Heart right ventricle (tissue), 16 donors: ENCODE measurements around the gene COL5A1. TPM values are rescaled to one million over a fixed set of nuclear protein-coding genes. Genes with fewer than 3 reads are reported as not detected.

ENCODE experiments used
- ATAC-seq, 8 donors: fragments of 200-7000 bp; cut with Tn5 transposase; one replicate each; pipeline ENCODE4 v1.9.1; 2020; ENCODE audit warnings: mild to moderate bottlenecking in 8 of 8, moderate library complexity in 8 of 8, moderate number of reproducible peaks in 1 of 8
- DNase-seq, 2 donors: peaks; one replicate each; pipeline ENCODE4 v3.0.0-alpha.2; 2020
- H3K27ac ChIP-seq, 10 donors: fragments of 200-600 bp; sonication (generic) in 2 of 10; one replicate each; pipeline versions ENCODE4 v1.5.0 to v1.8.0; 2020 to 2022; ENCODE audit warnings: mild to moderate bottlenecking in 3 of 10
- H3K27me3 ChIP-seq, 7 donors: fragments of 200-600 bp; one replicate each; pipeline ENCODE4 v1.8.0; 2021 to 2022; ENCODE audit warnings: mild to moderate bottlenecking in 2 of 7
- H3K36me3 ChIP-seq, 9 donors: fragments of 200-600 bp; sonication (generic) in 1 of 9; one replicate each; pipeline versions ENCODE4 v1.5.0 to v1.8.0; 2020 to 2022; ENCODE audit warnings: mild to moderate bottlenecking in 2 of 9
- H3K4me1 ChIP-seq, 9 donors: fragments of 200-600 bp; sonication (generic) in 1 of 9; one replicate each; pipeline versions ENCODE4 v1.5.0 to v1.8.0; 2020 to 2022; ENCODE audit warnings: mild to moderate bottlenecking in 4 of 9
- H3K4me3 ChIP-seq, 10 donors: fragments of 200-600 bp; sonication (generic) in 2 of 10; one replicate each; pipeline versions ENCODE4 v1.5.0 to v1.8.0; 2020 to 2022; ENCODE audit warnings: mild to moderate bottlenecking in 7 of 10, moderate library complexity in 2 of 10
- H3K9me3 ChIP-seq, 11 donors: fragments of 200-600 bp in 10 of 11; sonication (generic) in 2 of 11; one replicate each; pipeline versions ENCODE4 v1.5.0 to v1.8.0; 2013 to 2022; ENCODE audit warnings: mild to moderate bottlenecking in 2 of 11, control low read depth in 1 of 11, moderate library complexity in 1 of 11
- WGBS, 2 donors: extraction: QIAGEN DNeasy Blood & Tissue Kit; methylation state at CpG; one replicate each; pipeline ENCODE4 v1.1.7; 2013; ENCODE audit warnings: inconsistent platforms in 1 of 2; 5-methylcytosine and 5-hydroxymethylcytosine counted together
- intact Hi-C, 10 donors: fragments of 100-400 bp; cut with DNase I; formaldehyde crosslinking; loops; one replicate each; pipeline versions ENCODE4 v1.11.1 to v1.14.2; 2022
- polyA plus RNA-seq, 2 donors: library from polyadenylated mRNA; stranded (reverse); fragments of 200-250 nt; gene quantifications; one replicate each; pipeline ENCODE4 v1.2.3, GENCODE V29; 2013
- total RNA-seq, 10 donors: library from RNA; stranded (reverse); fragmentation: NEBNext Ultra II Directional in 3 of 10; extraction: Animal tissue kit (Norgen Biotek cat#: 25700) in 3 of 10; gene quantifications; one replicate each; pipeline versions ENCODE4 v1.2.1 to v1.2.4, GENCODE V29; 2021 to 2023
- TF ChIP-seq, protein P1 (sequence below), 9 donors: fragments of 200-600 bp; sonication (generic) in 2 of 9; IDR thresholded peaks; one replicate each; pipeline versions ENCODE4 v1.5.0 to v1.8.0; 2021 to 2022; ENCODE audit warnings: antibody characterized with exemption in 9 of 9, mild to moderate bottlenecking in 5 of 9, moderate library complexity in 1 of 9
- donor health status: Arrhythmogenic right ventricular cardiomyopathy.
- donor health status: ischemic (EF 13 %, LVEDD 7.1; RV severe dilation, severe dysfunction).
- donor health status: healthy with polysubstance abuse.
- donor health status: DM: no; HTN: yes; CAD: no.
- donor health status: DM: no; HTN: no; CAD: no.
- donor health status: ischemic (EF 25% LVEDD 6.9; RV normal size, moderate dysfunction).
- donor health status: ischemic (EF 25% LVEDD 5.7; RV mildly dilated, moderate dysfunction).
- donor health status: healthy.
- donor health status: DM: yes; HTN: yes; CAD: no.
- donor health status: Ischemic cardiomyopathy.
- donor health status: ischemic (EF 35%, LVEDD 5.7; RV mildly dilated, moderate dysfunction).
- donor health status: nonischemic (EF 11% LVEDD 7.7; RV severe dilation, severe dysfunction).
- donor health status: DM: yes; HTN: yes; CAD: no.
- donor health status: PGD.
- donor health status: ischemic (EF 29% LVEDD 5.4; RV normal size, mild dysfunction).
- donor health status: nonischemic (EF 23%, LVEDD 6.1; RV moderate dilation, normal function).

COL5A1 gene
- total and polyA plus RNA-seq, 12 donors: 8.1 to 60.0 (median 13.3) TPM

DNA sequence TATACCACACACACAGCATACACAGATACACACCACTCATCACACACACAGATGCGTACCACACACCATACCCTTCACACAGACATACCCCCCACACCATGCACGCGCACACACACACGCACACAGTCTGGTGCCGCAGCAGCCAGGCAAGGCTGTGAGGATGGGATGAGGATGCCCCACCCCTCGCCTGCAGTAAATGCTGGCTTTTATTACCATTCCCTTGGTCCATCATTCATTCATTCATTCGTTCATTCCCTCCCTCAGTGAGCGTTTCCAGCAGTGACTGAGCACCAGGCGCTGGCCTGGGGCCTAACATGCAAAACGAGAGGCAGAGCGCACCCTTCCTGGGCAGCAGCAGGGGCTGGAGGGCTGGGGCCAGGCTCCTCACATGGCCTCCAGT is 187.3 kb downstream of the COL5A1 start:
- peaks cover 0 to 59% (median 0%) of the 10 kb centered on the region in 9 donors for H3K36me3 ChIP-seq
- WGBS, 2 donors: 79 to 96% methylated on average over 11 of the region's 11 CpGs

DNA sequence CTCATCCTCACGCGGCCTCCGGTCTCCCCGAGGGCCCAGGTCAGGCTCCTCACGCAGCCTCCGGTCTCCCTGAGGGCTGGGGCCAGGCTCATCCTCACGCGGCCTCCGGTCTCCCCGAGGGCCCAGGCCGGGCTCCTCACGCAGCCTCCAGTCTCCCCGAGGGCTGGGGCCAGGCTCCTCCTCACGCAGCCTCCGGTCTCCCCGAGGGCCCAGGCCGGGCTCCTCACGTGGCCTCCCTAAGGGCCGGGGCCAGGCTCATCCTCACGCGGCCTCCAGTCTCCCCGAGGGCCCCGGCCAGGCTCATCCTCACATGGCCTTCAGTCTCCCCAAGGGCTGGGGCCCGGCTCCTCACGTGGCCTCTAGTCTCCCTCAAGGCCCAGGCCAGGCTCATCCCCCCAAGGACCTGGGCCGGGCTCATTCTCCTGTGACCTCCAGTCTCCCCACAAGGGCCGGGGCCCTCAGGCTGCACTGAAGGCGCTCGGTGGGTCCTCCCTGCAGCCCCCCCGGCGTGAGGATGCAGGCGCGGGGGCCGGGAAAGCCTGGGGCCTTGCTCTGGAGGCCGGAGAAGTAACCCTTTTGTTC is 187.8 kb downstream of the COL5A1 start:
- Histone ChIP-seq H3K36me3 (peaks cover 0 to 54% (median 0%) of the 10 kb centered on the region in 9 donors), H3K27ac (no peak overlapping the region), H3K27me3 (no peaks in the 10 kb centered on the region), H3K4me3 (no peak overlapping the region), H3K4me1 (no peaks in the 10 kb centered on the region), H3K9me3 (no peaks in the 10 kb centered on the region)
- 86 to 90% methylated on average over 35 of the region's 35 CpGs for WGBS, 2 donors
- intact Hi-C loops: no loop called here
- no peak for DNase-seq
- TF ChIP-seq, protein P1, sequence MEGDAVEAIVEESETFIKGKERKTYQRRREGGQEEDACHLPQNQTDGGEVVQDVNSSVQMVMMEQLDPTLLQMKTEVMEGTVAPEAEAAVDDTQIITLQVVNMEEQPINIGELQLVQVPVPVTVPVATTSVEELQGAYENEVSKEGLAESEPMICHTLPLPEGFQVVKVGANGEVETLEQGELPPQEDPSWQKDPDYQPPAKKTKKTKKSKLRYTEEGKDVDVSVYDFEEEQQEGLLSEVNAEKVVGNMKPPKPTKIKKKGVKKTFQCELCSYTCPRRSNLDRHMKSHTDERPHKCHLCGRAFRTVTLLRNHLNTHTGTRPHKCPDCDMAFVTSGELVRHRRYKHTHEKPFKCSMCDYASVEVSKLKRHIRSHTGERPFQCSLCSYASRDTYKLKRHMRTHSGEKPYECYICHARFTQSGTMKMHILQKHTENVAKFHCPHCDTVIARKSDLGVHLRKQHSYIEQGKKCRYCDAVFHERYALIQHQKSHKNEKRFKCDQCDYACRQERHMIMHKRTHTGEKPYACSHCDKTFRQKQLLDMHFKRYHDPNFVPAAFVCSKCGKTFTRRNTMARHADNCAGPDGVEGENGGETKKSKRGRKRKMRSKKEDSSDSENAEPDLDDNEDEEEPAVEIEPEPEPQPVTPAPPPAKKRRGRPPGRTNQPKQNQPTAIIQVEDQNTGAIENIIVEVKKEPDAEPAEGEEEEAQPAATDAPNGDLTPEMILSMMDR (IDR thresholded peaks at IDR 0.05): no peak
- peak in 2 of 8 donors; percentile 10 to 21 for ATAC-seq

More for the DNA sequence above, 187.3 kb downstream of the COL5A1 start:
- intact Hi-C loops: no loop called here
- TF ChIP-seq, protein P1 (IDR thresholded peaks at IDR 0.05): no peak
- ATAC-seq: no peak
- Histone ChIP-seq H3K27me3 (no peaks in the 10 kb centered on the region), H3K4me1 (no peaks in the 10 kb centered on the region), H3K27ac (no peak overlapping the region), H3K9me3 (no peaks in the 10 kb centered on the region), H3K4me3 (no peak overlapping the region)
- no peak for DNase-seq

GRCh38 chr9:134830126-134830525 is 188.5 kb downstream of the COL5A1 start:
- peaks cover 0 to 49% (median 0%) of the 10 kb centered on the region in 9 donors for H3K36me3 ChIP-seq
- DNase-seq: no peak

DNA sequence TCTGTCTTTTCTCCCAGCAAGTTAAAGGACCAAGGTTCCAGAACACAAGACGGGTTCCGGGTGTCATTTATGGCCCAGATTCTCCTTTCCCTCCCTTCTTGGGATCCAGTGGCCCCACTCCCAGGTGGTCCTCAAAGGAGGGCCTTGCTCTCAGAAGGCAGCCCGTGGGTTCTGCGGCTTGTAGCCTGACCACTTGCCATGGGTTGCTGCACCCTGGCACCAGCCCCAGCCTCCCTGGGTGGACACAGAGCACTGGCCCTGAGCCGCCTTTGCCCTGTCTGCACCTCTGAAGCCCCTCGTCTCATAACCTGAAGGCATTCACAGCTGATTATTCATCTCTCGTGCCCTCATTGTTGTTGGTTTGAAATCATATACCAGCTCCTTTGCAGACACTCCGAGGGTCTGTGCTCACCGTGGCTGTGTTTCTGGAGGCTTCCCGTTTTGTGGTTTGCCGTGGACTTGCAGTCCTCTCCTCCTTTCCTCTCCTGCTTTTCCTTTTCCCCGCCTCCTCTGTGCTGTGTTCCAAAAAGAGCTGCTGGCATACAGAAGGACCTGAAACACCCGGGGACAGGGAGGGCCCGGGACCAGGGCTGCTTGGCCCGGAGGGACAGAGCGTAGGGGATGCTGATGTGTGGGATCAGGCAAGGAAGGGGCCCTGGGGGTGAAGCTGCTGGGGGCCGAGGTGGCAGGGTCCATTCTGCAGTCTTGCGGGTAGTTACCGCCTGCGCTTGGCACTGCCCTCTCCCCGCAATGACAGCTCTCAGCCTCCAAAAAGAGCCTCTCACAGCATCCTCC is 189.5 kb downstream of the COL5A1 start:
- TF ChIP-seq, protein P1 (IDR thresholded peaks at IDR 0.05): no peak
- Histone ChIP-seq H3K4me1 (no peaks in the 10 kb centered on the region), H3K9me3 (no peaks in the 10 kb centered on the region), H3K36me3 (peaks cover 0 to 46% (median 0%) of the 10 kb centered on the region in 9 donors), H3K4me3 (no peak overlapping the region), H3K27me3 (no peaks in the 10 kb centered on the region), H3K27ac (no peak overlapping the region)
- DNase-seq (no peak), ATAC-seq (no peak)
- 88 to 90% methylated on average over 21 of the region's 21 CpGs for WGBS, 2 donors
- intact Hi-C loops: no loop called here

More at GRCh38 chr9:134830126-134830525, 188.5 kb downstream of the COL5A1 start:
- H3K27ac ChIP-seq: no peak overlapping the region
- intact Hi-C loops: no loop called here
- no peak for ATAC-seq
- 94% methylated on average over 19 of the region's 19 CpGs for WGBS, 2 donors
- no peaks in the 10 kb centered on the region for H3K4me1 ChIP-seq
- no peaks in the 10 kb centered on the region for H3K9me3 ChIP-seq
- TF ChIP-seq, protein P1 (IDR thresholded peaks at IDR 0.05): no peak
- H3K27me3 ChIP-seq: no peaks in the 10 kb centered on the region
- H3K4me3 ChIP-seq: no peak overlapping the region
